ENCODE results near the gene STXBP6.

DNA sequence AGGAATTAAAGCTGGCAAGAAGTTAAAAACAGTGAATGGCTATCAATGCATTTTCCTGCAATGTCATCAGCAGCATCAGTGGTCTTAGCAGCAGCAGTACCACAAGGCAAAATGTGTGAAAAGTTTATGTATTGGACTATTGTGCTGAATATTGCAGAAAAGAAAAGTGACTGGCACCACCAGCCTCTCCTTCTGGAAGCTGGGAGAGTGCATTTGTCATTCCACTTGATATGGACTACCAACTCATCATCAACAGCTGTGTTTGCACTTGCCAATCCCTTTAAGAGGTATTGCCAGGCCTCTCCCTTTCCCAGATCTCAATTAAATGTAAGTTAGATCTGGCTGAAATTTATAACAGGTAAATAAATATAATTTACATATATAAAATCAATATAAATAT is 265.0 kb downstream of the STXBP6 start:
- TF ChIP-seq CTCF (IDR thresholded peaks at IDR 0.05; ENCODE audit: extremely low read depth in 1 of 2, insufficient read depth in 1 of 2, low read depth in 1 of 2, low read length in 2 of 2) (no peak), POLR2A (IDR thresholded peaks at IDR 0.05; ENCODE audit: low read depth, low read length) (no peak), EZH2 (IDR thresholded peaks at IDR 0.05; ENCODE audit: borderline replicate concordance, low read depth, low read length, severe bottlenecking) (no peak), POLR2AphosphoS5 (IDR thresholded peaks at IDR 0.05; ENCODE audit: insufficient read depth, low read depth, low read length) (no peak), JUN (IDR thresholded peaks at IDR 0.05; ENCODE audit: borderline replicate concordance, insufficient read depth, insufficient read length, low read depth) (no peak), MYC (IDR thresholded peaks at IDR 0.05; ENCODE audit: low read depth, low read length) (no peak), GATA2 (IDR thresholded peaks at IDR 0.05; ENCODE audit: insufficient read depth, insufficient read length, low read depth, low read length) (no peak), FOS (IDR thresholded peaks at IDR 0.05; ENCODE audit: borderline replicate concordance, insufficient read depth, low read length) (no peak)
- TF ChIP-seq, protein P1, sequence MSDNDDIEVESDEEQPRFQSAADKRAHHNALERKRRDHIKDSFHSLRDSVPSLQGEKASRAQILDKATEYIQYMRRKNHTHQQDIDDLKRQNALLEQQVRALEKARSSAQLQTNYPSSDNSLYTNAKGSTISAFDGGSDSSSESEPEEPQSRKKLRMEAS (IDR thresholded peaks at IDR 0.05; ENCODE audit: insufficient read depth, insufficient read length) = no peak

Measured in endothelial cell of umbilical vein (primary cell).